Ascending aorta (tissue), 2 donors: ENCODE measurements around the gene CASQ2. TPM values are rescaled to one million over a fixed set of nuclear protein-coding genes. Genes with fewer than 3 reads are reported as not detected.

Source experiments
- DNase-seq, 2 donors: peaks; one replicate each; pipeline ENCODE4 v3.0.0-alpha.2; 2019; ENCODE audit warnings: low spot score in 2 of 2
- H3K27ac ChIP-seq, 2 donors: fragments of 200-600 bp; sonication (generic); one replicate each; pipeline ENCODE4 v1.5.1; 2016 to 2017; ENCODE audit warnings: mild to moderate bottlenecking in 1 of 2
- H3K27me3 ChIP-seq: fragments of 200-600 bp; sonication (generic); one replicate; pipeline ENCODE4 v1.5.1; 2017
- H3K36me3 ChIP-seq, 2 donors: fragments of 200-600 bp; sonication (generic); one replicate each; pipeline ENCODE4 v1.5.1; 2016
- H3K4me1 ChIP-seq, 2 donors: fragments of 200-600 bp; sonication (generic); one replicate each; pipeline ENCODE4 v1.5.1; 2016 to 2017; ENCODE audit warnings: mild to moderate bottlenecking in 1 of 2
- H3K4me3 ChIP-seq, 2 donors: fragments of 200-600 bp; sonication (generic); one replicate each; pipeline ENCODE4 v1.5.1; 2016 to 2017; ENCODE audit warnings: mild to moderate bottlenecking in 1 of 2
- H3K9me3 ChIP-seq, 2 donors: fragments of 200-600 bp; sonication (generic); one replicate each; pipeline ENCODE4 v1.5.1; 2016
- CTCF ChIP-seq, 3 experiments: fragments of 200-600 bp in 2 of 3; fragments of 450-650 bp in 1 of 3; sonication (generic) in 2 of 3; IDR thresholded peaks; one replicate each; pipeline ENCODE4 v1.5.1; 2016 to 2019; ENCODE audit warnings: antibody characterized with exemption in 3 of 3, mild to moderate bottlenecking in 1 of 3, moderate library complexity in 1 of 3
- intact Hi-C: fragments of 100-400 bp; cut with DNase I; formaldehyde crosslinking; loops from one replicate; pipeline ENCODE4 v1.15.1; 2023
- total RNA-seq: library from RNA; depleted of rRNA; stranded (reverse); fragments of >200 nt; gene quantifications from one replicate; pipeline ENCODE4 v1.1.0, GENCODE V29; 2016

Gene CASQ2
- total RNA-seq, 1 donor from 2014 or later: 3.8 TPM

GRCh38 chr1:115650961-115651360 is 117.6 kb downstream of the CASQ2 start:
- Histone ChIP-seq H3K9me3 (no peaks in the 10 kb centered on the region), H3K36me3 (no peaks in the 10 kb centered on the region), H3K27ac (no peak overlapping the region), H3K4me3 (no peak overlapping the region), H3K27me3 (no peaks in the 10 kb centered on the region), H3K4me1 (peaks cover 6 to 12% of the 10 kb centered on the region in 2 donors)
- DNase-seq: no peak
- intact Hi-C loops: no loop called here
- no peak for TF ChIP-seq CTCF (IDR thresholded peaks at IDR 0.05)

Other genes with a start within 250 kb of the CASQ2 start
- 8.0 TPM for gene VANGL1, start 126.7 kb downstream of the CASQ2 start, total RNA-seq
- not detected for gene NHLH2, start 72.4 kb upstream of the CASQ2 start, total RNA-seq
- 5.6 TPM for gene SLC22A15, start 207.8 kb upstream of the CASQ2 start, total RNA-seq